ENCODE results near the gene CTNNA3. TPM values are rescaled to one million over a fixed set of nuclear protein-coding genes. Genes with fewer than 3 reads are reported as not detected.

Gene CTNNA3
- total RNA-seq, 1 experiment from 2014 or later = not detected

GRCh38 chr10:67098461-67098860 is 597.5 kb downstream of the CTNNA3 start:
- H4K20me1 ChIP-seq (ENCODE audit: insufficient read depth, low read depth, low read length) = no peaks in the 10 kb centered on the region
- no peaks in the 10 kb centered on the region for H3K4me1 ChIP-seq (ENCODE audit: low read length)
- H3K4me2 ChIP-seq (ENCODE audit: low read depth, low read length, poor library complexity, severe bottlenecking) = no peak overlapping the region
- H3K9ac ChIP-seq (ENCODE audit: low read length) = no peak overlapping the region
- H3K27ac ChIP-seq (ENCODE audit: low read length) = no peak overlapping the region
- H3K4me3 ChIP-seq (ENCODE audit: low read length) = no peak overlapping the region
- H3K36me3 ChIP-seq (ENCODE audit: insufficient read depth, low read length) = no peaks in the 10 kb centered on the region
- H3K9me2 ChIP-seq (replicated peaks; ENCODE audit: insufficient read depth, low read length) = no peaks in the 10 kb centered on the region
- no peaks in the 10 kb centered on the region for H3K9me3 ChIP-seq (ENCODE audit: low read length)
- no peak for DNase-seq
- no peaks in the 10 kb centered on the region for H3K27me3 ChIP-seq (ENCODE audit: low read length)
- no peaks in the 10 kb centered on the region for H3K79me2 ChIP-seq (ENCODE audit: low read length)
- H2AFZ ChIP-seq (ENCODE audit: low read length) = no peak overlapping the region

- Histone ChIP-seq H3K27ac (ENCODE audit: low read length) (no peak overlapping the region), H3K9me2 (replicated peaks; ENCODE audit: insufficient read depth, low read length) (no peaks in the 10 kb centered on the region), H3K4me3 (ENCODE audit: low read length) (no peak overlapping the region), H3K27me3 (ENCODE audit: low read length) (no peaks in the 10 kb centered on the region), H3K9me3 (ENCODE audit: low read length) (no peaks in the 10 kb centered on the region), H3K79me2 (ENCODE audit: low read length) (no peaks in the 10 kb centered on the region), H3K9ac (ENCODE audit: low read length) (no peak overlapping the region), H4K20me1 (ENCODE audit: insufficient read depth, low read depth, low read length) (no peaks in the 10 kb centered on the region), H2AFZ (ENCODE audit: low read length) (no peak overlapping the region), H3K36me3 (ENCODE audit: insufficient read depth, low read length) (no peaks in the 10 kb centered on the region), H3K4me2 (ENCODE audit: low read depth, low read length, poor library complexity, severe bottlenecking) (no peak overlapping the region), H3K4me1 (ENCODE audit: low read length) (no peaks in the 10 kb centered on the region)
- no peak for DNase-seq
These were observed 600.5 kb downstream of the CTNNA3 start for GRCh38 chr10:67095531-67095930.

- no peaks in the 10 kb centered on the region for H3K9me3 ChIP-seq (ENCODE audit: low read length)
- H2AFZ ChIP-seq (ENCODE audit: low read length) = no peak overlapping the region
- no peaks in the 10 kb centered on the region for H3K4me1 ChIP-seq (ENCODE audit: low read length)
These were observed 608.0 kb downstream of the CTNNA3 start for GRCh38 chr10:67088036-67088435.

GRCh38 chr10:67087135-67087425 is 608.9 kb downstream of the CTNNA3 start:
- Histone ChIP-seq H3K9me3 (ENCODE audit: low read length) (no peaks in the 10 kb centered on the region), H3K4me3 (ENCODE audit: low read length) (no peak overlapping the region), H3K9ac (ENCODE audit: low read length) (no peak overlapping the region), H2AFZ (ENCODE audit: low read length) (no peak overlapping the region), H3K9me2 (replicated peaks; ENCODE audit: insufficient read depth, low read length) (no peaks in the 10 kb centered on the region), H3K4me1 (ENCODE audit: low read length) (no peaks in the 10 kb centered on the region), H3K27me3 (ENCODE audit: low read length) (no peaks in the 10 kb centered on the region), H3K4me2 (ENCODE audit: low read depth, low read length, poor library complexity, severe bottlenecking) (no peak overlapping the region), H3K79me2 (ENCODE audit: low read length) (no peaks in the 10 kb centered on the region), H4K20me1 (ENCODE audit: insufficient read depth, low read depth, low read length) (no peaks in the 10 kb centered on the region), H3K36me3 (ENCODE audit: insufficient read depth, low read length) (no peaks in the 10 kb centered on the region), H3K27ac (ENCODE audit: low read length) (no peak overlapping the region)
- no peak for DNase-seq

More at GRCh38 chr10:67088036-67088435, 608.0 kb downstream of the CTNNA3 start:
- Histone ChIP-seq H3K9me2 (replicated peaks; ENCODE audit: insufficient read depth, low read length) (no peaks in the 10 kb centered on the region), H3K27me3 (ENCODE audit: low read length) (no peaks in the 10 kb centered on the region), H3K36me3 (ENCODE audit: insufficient read depth, low read length) (no peaks in the 10 kb centered on the region), H3K9ac (ENCODE audit: low read length) (no peak overlapping the region), H3K79me2 (ENCODE audit: low read length) (no peaks in the 10 kb centered on the region), H3K4me3 (ENCODE audit: low read length) (no peak overlapping the region), H3K27ac (ENCODE audit: low read length) (no peak overlapping the region), H3K4me2 (ENCODE audit: low read depth, low read length, poor library complexity, severe bottlenecking) (no peak overlapping the region), H4K20me1 (ENCODE audit: insufficient read depth, low read depth, low read length) (no peaks in the 10 kb centered on the region)
- no peak for DNase-seq

GRCh38 chr10:67086327-67087134 is 609.5 kb downstream of the CTNNA3 start:
- Histone ChIP-seq H3K4me2 (ENCODE audit: low read depth, low read length, poor library complexity, severe bottlenecking) (no peak overlapping the region), H3K9me3 (ENCODE audit: low read length) (no peaks in the 10 kb centered on the region), H3K36me3 (ENCODE audit: insufficient read depth, low read length) (no peaks in the 10 kb centered on the region), H3K9me2 (replicated peaks; ENCODE audit: insufficient read depth, low read length) (no peaks in the 10 kb centered on the region), H2AFZ (ENCODE audit: low read length) (no peak overlapping the region), H3K9ac (ENCODE audit: low read length) (no peak overlapping the region), H3K79me2 (ENCODE audit: low read length) (no peaks in the 10 kb centered on the region), H3K4me3 (ENCODE audit: low read length) (no peak overlapping the region), H3K27ac (ENCODE audit: low read length) (no peak overlapping the region), H3K4me1 (ENCODE audit: low read length) (no peaks in the 10 kb centered on the region), H3K27me3 (ENCODE audit: low read length) (no peaks in the 10 kb centered on the region), H4K20me1 (ENCODE audit: insufficient read depth, low read depth, low read length) (no peaks in the 10 kb centered on the region)
- no peak for DNase-seq

GRCh38 chr10:67079126-67079525 is 616.9 kb downstream of the CTNNA3 start:
- Histone ChIP-seq H3K36me3 (ENCODE audit: insufficient read depth, low read length) (no peaks in the 10 kb centered on the region), H3K9me2 (replicated peaks; ENCODE audit: insufficient read depth, low read length) (no peaks in the 10 kb centered on the region), H4K20me1 (ENCODE audit: insufficient read depth, low read depth, low read length) (no peaks in the 10 kb centered on the region), H2AFZ (ENCODE audit: low read length) (no peak overlapping the region), H3K9ac (ENCODE audit: low read length) (no peak overlapping the region), H3K27ac (ENCODE audit: low read length) (no peak overlapping the region), H3K27me3 (ENCODE audit: low read length) (no peaks in the 10 kb centered on the region), H3K9me3 (ENCODE audit: low read length) (no peaks in the 10 kb centered on the region), H3K4me2 (ENCODE audit: low read depth, low read length, poor library complexity, severe bottlenecking) (no peak overlapping the region), H3K79me2 (ENCODE audit: low read length) (no peaks in the 10 kb centered on the region), H3K4me3 (ENCODE audit: low read length) (no peak overlapping the region), H3K4me1 (ENCODE audit: low read length) (no peaks in the 10 kb centered on the region)
- no peak for DNase-seq

- no peak overlapping the region for H3K9ac ChIP-seq (ENCODE audit: low read length)
- DNase-seq = no peak
- no peaks in the 10 kb centered on the region for H3K36me3 ChIP-seq (ENCODE audit: insufficient read depth, low read length)
- no peaks in the 10 kb centered on the region for H4K20me1 ChIP-seq (ENCODE audit: insufficient read depth, low read depth, low read length)
- H3K27me3 ChIP-seq (ENCODE audit: low read length) = no peaks in the 10 kb centered on the region
- no peaks in the 10 kb centered on the region for H3K79me2 ChIP-seq (ENCODE audit: low read length)
- no peaks in the 10 kb centered on the region for H3K4me1 ChIP-seq (ENCODE audit: low read length)
- no peak overlapping the region for H3K4me2 ChIP-seq (ENCODE audit: low read depth, low read length, poor library complexity, severe bottlenecking)
- H3K27ac ChIP-seq (ENCODE audit: low read length) = no peak overlapping the region
- H3K4me3 ChIP-seq (ENCODE audit: low read length) = no peak overlapping the region
- H3K9me3 ChIP-seq (ENCODE audit: low read length) = no peaks in the 10 kb centered on the region
- no peak overlapping the region for H2AFZ ChIP-seq (ENCODE audit: low read length)
- no peaks in the 10 kb centered on the region for H3K9me2 ChIP-seq (replicated peaks; ENCODE audit: insufficient read depth, low read length)
These were observed 618.6 kb downstream of the CTNNA3 start for GRCh38 chr10:67077376-67077775.

- H3K4me1 ChIP-seq (ENCODE audit: low read length) = no peaks in the 10 kb centered on the region
- no peak overlapping the region for H2AFZ ChIP-seq (ENCODE audit: low read length)
- no peaks in the 10 kb centered on the region for H3K27me3 ChIP-seq (ENCODE audit: low read length)
- no peak for DNase-seq
- no peaks in the 10 kb centered on the region for H4K20me1 ChIP-seq (ENCODE audit: insufficient read depth, low read depth, low read length)
- H3K9me2 ChIP-seq (replicated peaks; ENCODE audit: insufficient read depth, low read length) = no peaks in the 10 kb centered on the region
- no peaks in the 10 kb centered on the region for H3K9me3 ChIP-seq (ENCODE audit: low read length)
- H3K36me3 ChIP-seq (ENCODE audit: insufficient read depth, low read length) = no peaks in the 10 kb centered on the region
- no peak overlapping the region for H3K4me3 ChIP-seq (ENCODE audit: low read length)
- H3K9ac ChIP-seq (ENCODE audit: low read length) = no peak overlapping the region
- H3K27ac ChIP-seq (ENCODE audit: low read length) = no peak overlapping the region
- H3K4me2 ChIP-seq (ENCODE audit: low read depth, low read length, poor library complexity, severe bottlenecking) = no peak overlapping the region
- no peaks in the 10 kb centered on the region for H3K79me2 ChIP-seq (ENCODE audit: low read length)
These were observed 619.9 kb downstream of the CTNNA3 start for GRCh38 chr10:67076144-67076543.

Data from Karpas-422 (cell line).